GM19240 (cell line): ENCODE measurements around the gene GNAS-AS1.

Experiments used
- DNase-seq: peaks from one replicate; pipeline ENCODE4 v3.0.0; 2011; ENCODE audit warnings: low spot score; ENCODE audit not compliant: insufficient read length

The GNAS-AS1 gene

DNA sequence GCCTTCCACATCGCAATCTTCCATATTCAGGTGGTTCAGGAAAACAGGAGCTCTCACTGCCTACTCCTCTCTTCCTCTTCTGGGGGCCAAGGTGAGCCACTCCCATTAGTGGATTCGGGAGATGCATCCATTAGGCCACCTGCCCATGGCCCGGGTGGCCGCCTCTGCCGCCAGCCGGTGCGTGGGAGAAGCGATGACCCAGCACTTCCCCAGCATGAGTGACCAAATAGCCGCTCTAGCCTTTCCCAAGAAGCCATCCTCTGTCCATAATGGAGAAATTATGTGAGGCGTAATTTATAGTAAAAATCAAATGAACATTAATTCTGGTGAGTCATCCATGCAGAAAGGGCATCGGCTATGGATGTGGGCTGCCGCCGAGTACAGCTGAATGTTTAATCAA is 39.4 kb downstream of the GNAS-AS1 start:
- DNase-seq: no peak

- no peak for DNase-seq
Observed at GRCh38 chr20:58810879-58811250, 39.8 kb downstream of the GNAS-AS1 start.

DNA sequence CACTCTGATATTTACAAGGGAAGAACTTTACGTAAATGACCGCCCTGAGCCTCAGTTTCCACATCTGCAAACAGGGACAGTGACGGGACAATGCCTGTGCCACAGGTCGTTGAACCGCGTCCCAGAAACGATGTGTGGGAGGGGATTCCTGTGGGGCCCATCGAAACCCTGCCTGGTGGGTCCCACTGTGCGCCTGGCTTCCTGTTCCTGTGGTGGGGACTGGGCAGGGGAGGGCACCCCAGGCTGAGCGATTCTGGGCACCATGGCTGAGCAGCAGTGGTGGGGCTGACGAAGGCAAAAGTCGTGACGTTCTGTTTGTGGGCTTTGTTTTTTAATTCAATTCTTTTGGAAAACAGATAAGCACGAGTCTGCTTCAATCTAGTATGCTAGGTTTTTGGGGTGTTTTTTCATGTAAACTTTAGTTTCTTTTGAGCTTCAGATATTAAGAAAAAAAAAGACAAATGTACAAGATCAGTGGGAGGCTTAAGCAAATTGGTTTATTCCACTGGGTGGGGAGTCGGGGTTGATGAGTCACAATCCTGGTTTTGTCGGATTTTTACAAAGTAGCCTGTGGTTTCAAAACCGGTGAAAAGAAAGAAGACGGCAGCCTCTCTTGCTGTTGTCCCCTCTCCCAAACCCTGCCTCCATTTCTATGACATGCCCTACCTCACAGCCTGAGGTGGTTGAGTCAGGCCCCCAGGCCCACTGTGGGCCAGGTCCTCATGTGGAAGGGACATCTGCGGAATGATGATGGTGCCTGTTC is 40.4 kb downstream of the GNAS-AS1 start:
- DNase-seq: no peak

DNA sequence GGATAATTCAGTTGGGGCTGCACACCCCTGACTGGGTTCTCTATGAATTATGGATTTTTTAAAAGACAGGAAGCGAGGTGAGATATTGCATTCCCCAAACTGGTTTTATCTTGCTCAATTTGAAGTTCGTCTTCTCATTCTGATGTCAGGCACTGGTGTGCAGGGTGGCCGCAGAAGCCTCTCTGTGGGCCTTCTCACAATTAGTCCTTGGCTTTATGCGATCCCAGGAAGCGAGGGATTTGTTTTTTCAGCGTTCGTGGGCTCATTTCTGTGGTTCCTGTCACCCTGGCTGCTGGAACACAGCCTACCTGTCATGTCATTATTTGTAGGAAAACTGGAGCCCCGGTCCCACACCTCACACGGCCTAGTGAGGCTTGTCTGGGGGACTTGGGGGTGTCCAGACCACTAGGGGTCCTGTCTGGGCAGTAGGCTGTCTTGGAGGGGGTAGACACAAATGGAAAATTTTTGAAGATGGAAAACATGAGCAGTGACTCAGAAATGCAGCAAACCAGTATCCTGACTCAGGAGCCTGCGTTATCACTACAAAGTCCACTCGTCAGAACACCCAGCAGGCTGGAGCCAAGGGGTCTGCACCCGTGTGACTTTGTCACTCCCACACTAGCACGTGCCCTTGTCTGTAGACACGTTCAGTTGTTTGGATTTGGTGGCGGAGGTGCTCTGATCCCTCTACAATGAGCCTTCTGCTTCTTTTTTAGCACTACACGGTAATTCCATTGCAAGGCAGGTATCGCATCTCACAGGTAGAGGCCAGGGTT is 42.2 kb downstream of the GNAS-AS1 start:
- no peak for DNase-seq

DNA sequence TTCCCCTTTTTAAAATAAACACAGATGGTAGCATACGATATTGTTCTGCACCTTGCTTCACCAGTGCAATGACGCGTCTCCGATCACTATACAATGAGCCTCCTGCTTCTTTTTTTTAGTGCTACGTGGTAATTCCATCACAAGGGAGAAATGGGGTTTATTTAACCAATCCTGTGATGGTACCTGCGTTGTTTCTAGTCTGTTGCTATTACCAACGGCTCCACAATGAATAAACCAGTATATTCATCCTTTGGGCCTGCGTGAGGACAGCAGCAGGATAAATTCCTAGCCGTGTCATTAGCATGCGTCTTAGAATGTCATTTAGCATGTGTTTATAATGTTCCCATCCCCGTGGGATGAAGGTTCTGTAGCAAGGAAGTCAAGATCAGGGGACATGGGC is 42.9 kb downstream of the GNAS-AS1 start:
- DNase-seq: no peak

DNA sequence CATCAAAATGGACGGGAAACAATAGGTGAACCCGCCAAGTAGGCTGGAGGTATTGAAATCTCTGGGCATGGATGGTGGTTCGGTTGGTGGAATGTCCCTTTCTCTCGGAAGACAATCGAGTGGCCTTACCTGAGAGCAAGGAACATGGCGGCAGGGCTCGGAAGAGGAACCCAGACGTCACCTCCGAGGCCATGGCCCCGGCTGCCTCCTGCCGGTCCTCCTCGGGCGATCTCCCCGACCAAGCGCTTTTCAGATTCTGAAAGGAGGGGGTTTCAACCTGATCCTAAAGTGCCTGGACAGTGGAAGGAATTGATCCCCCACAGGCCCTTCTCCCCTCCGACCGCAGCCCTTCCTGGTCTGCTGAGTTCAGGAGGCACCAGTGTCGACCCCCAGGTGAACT is 47.2 kb downstream of the GNAS-AS1 start:
- no peak for DNase-seq

DNA sequence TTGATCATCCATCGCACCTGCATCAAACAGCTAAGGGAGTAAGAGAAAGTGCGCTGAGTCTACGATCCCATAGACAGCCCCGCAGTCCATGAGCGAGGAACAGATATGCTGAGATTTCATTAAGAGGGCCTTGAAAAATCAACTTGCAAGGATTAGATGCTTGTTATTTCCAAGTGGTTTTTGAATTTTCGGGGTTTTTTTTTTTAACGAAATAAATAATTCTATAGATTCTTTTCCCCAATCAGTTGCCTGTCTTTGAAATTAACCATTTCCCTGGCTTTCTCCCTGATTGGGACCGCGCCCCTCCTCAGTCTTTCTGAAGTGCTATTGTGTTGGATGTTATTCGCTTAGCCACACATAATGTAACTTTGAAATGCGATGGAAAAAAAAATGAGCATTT is 48.6 kb downstream of the GNAS-AS1 start:
- DNase-seq: no peak

GRCh38 chr20:58800134-58800871 is 50.4 kb downstream of the GNAS-AS1 start:
- DNase-seq: no peak

- DNase-seq: no peak
Observed at GRCh38 chr20:58797371-58798338, 53.0 kb downstream of the GNAS-AS1 start.

DNA sequence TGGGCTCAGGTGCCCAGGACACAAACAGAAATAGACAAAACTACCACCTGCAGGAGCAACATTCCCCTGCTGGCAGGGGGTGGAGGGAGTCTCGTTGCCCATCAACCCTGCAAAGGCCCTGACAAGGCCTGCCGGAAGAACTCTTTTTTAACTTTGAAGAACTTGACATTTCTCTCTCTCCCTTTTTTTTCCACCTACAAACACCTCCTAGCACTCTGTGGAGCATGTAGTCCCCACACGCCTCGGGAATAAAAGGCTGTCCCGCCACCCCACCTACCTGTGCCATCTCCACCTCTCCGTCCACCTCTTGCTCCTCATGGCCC is 54.8 kb downstream of the GNAS-AS1 start:
- no peak for DNase-seq

DNA sequence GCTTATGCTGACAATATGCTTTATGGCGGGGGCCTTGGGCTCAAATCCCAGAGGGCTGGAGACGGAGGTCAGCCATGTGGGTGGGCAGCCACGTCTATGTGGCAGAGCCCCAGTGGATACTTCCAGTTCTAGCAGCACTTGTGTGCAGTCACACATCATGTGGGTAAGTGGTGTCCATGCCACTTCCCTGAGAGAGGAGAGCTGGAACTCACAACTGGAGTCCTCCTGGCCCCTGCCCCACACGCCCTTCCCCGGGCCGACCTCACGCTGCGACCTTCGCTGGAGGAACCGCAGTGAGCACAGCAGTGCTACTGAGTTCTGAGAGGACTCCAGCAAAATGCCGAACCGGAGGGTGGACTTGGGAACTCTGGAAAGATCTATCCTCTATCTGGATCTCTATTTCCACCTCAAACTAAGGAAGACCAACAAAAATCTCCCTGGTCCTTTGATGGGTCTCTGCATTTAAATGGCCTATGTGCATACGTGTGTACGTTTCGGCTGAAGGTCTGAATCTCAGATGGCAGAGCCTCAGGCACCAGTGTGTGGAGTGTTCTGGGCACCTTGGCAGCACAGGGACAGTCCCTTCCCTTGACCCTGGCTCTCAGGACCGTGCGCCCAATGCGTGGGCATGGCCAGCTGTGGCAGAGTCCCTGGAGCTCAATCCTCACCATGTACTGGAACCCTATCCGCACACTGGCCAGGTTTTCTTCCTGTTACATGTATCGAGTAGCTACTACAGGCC is 55.4 kb downstream of the GNAS-AS1 start:
- no peak for DNase-seq

DNA sequence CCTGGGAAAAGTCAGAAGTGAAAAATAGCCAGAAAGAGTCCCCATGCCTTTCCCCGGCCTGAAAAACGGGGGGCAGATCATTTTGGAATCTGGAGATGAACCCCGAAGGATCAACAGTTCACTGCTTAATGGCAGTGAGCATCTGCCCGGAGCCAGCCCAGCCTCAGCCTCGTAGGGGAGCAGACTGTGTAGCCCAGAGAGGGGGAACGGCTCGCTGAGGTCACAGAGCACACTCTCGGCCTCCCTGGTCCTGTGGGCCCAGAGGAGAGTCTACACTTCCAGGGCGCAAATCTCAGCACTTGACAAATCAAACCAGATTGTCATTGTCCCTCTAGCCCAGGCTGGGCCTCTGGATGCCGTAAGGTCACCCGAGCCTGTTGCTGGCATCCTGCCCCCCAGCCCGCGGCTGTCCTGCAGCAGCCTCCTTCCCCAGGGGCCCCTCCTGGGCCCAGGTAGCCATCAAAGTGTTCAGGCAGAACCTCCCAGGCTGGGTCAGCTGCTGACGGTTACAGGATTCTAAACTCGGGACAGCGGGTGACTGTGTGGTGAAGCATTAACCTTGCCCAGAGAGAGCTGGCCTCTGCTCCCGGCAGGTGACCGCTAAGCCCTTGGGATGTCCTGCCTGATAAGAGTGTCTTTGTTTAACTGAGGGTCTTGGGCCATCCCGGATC is 56.1 kb downstream of the GNAS-AS1 start:
- no peak for DNase-seq

DNA sequence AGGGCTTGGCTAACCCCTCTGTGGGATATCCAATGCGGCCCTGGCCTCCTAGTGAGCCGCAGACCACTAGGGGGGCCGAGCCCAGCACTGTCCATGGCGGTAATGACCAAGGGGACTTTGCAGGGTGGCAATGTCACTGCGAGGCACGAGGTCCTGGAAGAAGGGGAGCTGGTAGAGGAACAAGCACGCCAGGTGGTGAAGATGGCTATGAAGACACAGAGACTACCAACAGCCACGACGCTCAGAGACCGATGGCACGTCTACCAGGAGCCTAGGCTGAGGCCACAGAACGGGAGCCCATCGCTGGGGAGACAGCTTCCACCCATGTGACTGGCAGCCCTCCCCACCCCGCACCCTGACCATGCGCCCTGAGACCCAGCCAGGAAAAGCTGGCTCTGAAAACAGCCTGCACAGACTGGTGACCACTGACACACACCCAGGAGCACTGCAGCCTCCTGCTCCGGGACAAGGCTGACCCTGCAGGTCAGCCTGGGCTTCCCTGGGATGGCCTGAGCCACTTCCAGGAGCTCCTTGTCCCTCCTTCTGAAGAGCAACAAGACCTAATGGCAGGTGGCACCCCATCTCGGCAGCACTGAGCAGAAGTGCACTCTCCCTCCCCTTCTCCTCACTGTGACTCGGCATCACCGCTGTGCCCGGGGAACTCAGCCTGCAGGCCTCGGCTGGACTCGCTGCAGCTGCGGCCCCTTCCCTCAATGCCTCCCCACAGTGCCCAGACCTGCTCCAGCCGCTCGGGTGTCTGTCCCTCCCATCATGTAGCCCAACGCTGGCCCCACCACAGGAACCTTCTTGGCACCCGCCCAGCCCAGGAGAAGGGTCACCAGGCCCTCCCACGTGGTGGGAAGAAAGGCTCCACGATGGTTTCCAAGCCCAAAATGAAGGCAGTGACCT is 56.9 kb downstream of the GNAS-AS1 start:
- DNase-seq: no peak

GRCh38 chr20:58792426-58792825 is 58.3 kb downstream of the GNAS-AS1 start:
- DNase-seq: no peak

DNA sequence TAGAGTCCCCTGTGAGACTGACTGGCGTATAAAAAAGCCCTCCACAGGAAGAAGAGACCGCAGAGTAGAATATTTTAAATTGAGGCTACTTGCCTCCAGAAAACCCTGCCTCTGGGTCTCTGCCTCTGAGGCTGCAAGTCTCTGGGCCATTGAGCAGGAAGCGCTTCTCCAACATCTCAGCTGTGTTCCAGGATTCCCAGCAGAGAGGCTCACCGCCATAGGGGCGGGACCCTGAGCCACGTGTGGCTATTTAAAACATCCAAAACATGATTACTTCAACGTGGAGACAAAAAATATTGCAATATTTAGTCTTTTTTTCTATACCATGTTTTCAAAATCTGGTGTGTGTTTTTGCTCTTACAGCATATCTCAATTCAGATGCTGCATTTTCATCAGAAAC is 59.4 kb downstream of the GNAS-AS1 start:
- DNase-seq: no peak

DNA sequence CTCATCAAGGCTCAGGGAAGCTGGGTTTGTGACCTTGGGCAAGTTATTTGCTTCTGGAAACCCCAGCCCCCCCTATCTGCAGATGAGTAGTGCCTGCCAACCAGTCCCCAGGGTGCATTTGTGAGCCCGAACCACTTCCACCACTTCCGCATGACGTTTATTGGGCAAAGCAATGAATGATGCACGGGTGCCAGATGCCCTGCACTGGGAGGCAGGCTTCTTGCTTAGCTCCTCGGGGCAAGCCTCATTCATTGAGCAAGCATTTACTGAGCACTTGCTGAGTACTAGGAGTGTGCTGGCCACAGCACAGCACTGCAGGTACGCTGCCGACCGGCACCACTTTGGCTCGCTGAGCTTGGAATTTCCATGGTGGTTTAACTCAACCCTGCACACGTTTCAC is 60.2 kb downstream of the GNAS-AS1 start:
- DNase-seq: no peak

DNA sequence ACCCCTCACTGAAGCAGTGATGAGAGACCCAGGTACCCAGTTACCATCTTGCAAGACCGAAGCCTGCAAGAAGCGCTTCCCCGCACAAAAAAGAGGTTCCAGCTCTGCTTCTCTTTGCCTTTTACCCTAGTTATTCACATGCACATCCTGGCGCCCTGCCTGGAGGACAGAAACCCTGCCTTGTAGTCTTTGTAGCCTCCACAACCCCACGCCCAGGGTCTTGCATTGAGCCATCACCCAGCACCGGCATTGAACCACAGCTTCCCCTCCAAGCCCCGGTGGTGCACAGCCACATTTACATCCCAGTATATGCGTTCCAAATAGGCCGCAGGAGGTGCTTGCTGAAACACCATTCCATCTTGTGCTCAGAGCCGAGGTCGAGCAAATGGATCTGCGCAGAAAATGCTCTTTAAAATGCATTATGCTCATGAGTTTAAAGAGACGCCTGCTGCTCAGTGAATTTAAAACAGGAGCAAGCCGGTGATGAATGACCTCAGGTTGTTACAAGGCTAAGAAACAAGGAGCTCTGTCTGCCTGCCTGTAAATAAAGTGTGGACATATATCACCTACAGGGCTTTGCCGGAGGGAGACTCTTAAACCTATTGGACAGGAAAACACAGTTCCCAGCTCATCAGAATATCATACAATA is 61.7 kb downstream of the GNAS-AS1 start:
- no peak for DNase-seq

- no peak for DNase-seq
Observed at GRCh38 chr20:58787211-58788005, 63.3 kb downstream of the GNAS-AS1 start.
